HEK293 (cell line): ENCODE data around the gene EVI5L.

Experiments used
- CTCF ChIA-PET: fragments of 350-600 bp; formaldehyde crosslinking; extraction: SDS; loops from one replicate; lab custom pipeline; 2021; ENCODE audit warnings: antibody characterized with exemption; lab: Yijun Ruan, JAX
- POLR2A ChIA-PET: fragments of 300-600 bp; formaldehyde crosslinking; extraction: SDS; loops from one replicate; lab custom pipeline; 2020; ENCODE audit warnings: antibody characterized with exemption, inconsistent platforms; lab: Yijun Ruan, JAX
- H3K27ac ChIP-seq: fragments of 200-500 bp; sonication (Bioruptor generic); 2 replicates; pipeline ENCODE4 v1.5.1; 2014; ENCODE audit warnings: low read depth, low read length, control low read depth, inconsistent platforms; ENCODE audit errors: extremely low read depth
- H3K36me3 ChIP-seq, 2 experiments: fragments of 200-500 bp in 1 of 2; sonication (Bioruptor generic) in 1 of 2; 1 replicate in 1 of 2; 2 replicates in 1 of 2; pipeline ENCODE4 v1.5.1; 2014 to 2017; ENCODE audit warnings: inconsistent platforms in 2 of 2, low read length in 2 of 2; ENCODE audit not compliant: control insufficient read depth in 2 of 2, insufficient read depth in 1 of 2
- H3K4me1 ChIP-seq: fragments of 200-500 bp; sonication (Bioruptor generic); 2 replicates; pipeline ENCODE4 v1.5.1; 2014; ENCODE audit warnings: mild to moderate bottlenecking, low read length, inconsistent platforms; ENCODE audit not compliant: control insufficient read depth, insufficient read depth
- H3K4me3 ChIP-seq: 2 replicates; pipeline ENCODE4 v1.5.1; 2011; ENCODE audit warnings: low read depth, mild to moderate bottlenecking, control low read depth, low read length, moderate library complexity
- H3K9me3 ChIP-seq: fragments of 200-500 bp; sonication (Bioruptor generic); 2 replicates; pipeline ENCODE4 v1.5.1; 2014; ENCODE audit warnings: low read depth, low read length, inconsistent platforms; ENCODE audit not compliant: control insufficient read depth, insufficient read depth
- EGR2 ChIP-seq: fragments of 450-650 bp; formaldehyde crosslinking; IDR thresholded peaks from 2 replicates; pipeline ENCODE4 v1.5.1; 2016; ENCODE audit warnings: low read depth, missing biosample characterization, missing genetic modification characterization
- GLIS1 ChIP-seq: fragments of 450-650 bp; formaldehyde crosslinking; IDR thresholded peaks from 2 replicates; pipeline ENCODE4 v1.5.1; 2016; ENCODE audit warnings: missing biosample characterization, missing genetic modification characterization
- SCRT2 ChIP-seq: fragments of 450-650 bp; formaldehyde crosslinking; IDR thresholded peaks from 2 replicates; pipeline ENCODE4 v1.5.1; 2016; ENCODE audit warnings: missing biosample characterization, missing genetic modification characterization
- TCF7L2 ChIP-seq: IDR thresholded peaks from 2 replicates; pipeline ENCODE4 v1.6.1; 2011; ENCODE audit warnings: low read depth, mild to moderate bottlenecking, inconsistent platforms, low read length, moderate library complexity, borderline replicate concordance
- WT1 ChIP-seq: fragments of 450-650 bp; formaldehyde crosslinking; IDR thresholded peaks from 2 replicates; pipeline ENCODE4 v1.5.1; 2016; ENCODE audit warnings: missing biosample characterization, missing genetic modification characterization
- ZBTB17 ChIP-seq: fragments of 450-650 bp; formaldehyde crosslinking; IDR thresholded peaks from 2 replicates; pipeline ENCODE4 v1.5.1; 2016; ENCODE audit warnings: missing biosample characterization, missing genetic modification characterization
- ZFHX2 ChIP-seq: fragments of 450-650 bp; formaldehyde crosslinking; conservative IDR thresholded peaks from 2 replicates; pipeline ENCODE4 v1.5.1; 2016; ENCODE audit warnings: missing biosample characterization, missing genetic modification characterization
- ZNF10 ChIP-seq: fragments of 450-650 bp; formaldehyde crosslinking; IDR thresholded peaks from 2 replicates; pipeline ENCODE4 v1.5.1; 2017; ENCODE audit warnings: missing biosample characterization, missing genetic modification characterization
- ZNF132 ChIP-seq: fragments of 450-650 bp; formaldehyde crosslinking; IDR thresholded peaks from 2 replicates; pipeline ENCODE4 v1.5.1; 2017; ENCODE audit warnings: missing biosample characterization, missing genetic modification characterization, borderline replicate concordance
- ZNF138 ChIP-seq: fragments of 450-650 bp; formaldehyde crosslinking; IDR thresholded peaks from 2 replicates; pipeline ENCODE4 v1.5.1; 2016; ENCODE audit warnings: missing biosample characterization, missing genetic modification characterization, borderline replicate concordance
- ZNF16 ChIP-seq: fragments of 450-650 bp; formaldehyde crosslinking; IDR thresholded peaks from 2 replicates; pipeline ENCODE4 v1.5.1; 2016; ENCODE audit warnings: low read depth, missing biosample characterization, missing genetic modification characterization
- ZNF223 ChIP-seq: fragments of 450-650 bp; formaldehyde crosslinking; IDR thresholded peaks from 2 replicates; pipeline ENCODE4 v1.5.1; 2016; ENCODE audit warnings: missing biosample characterization, missing genetic modification characterization
- ZNF239 ChIP-seq: fragments of 450-650 bp; formaldehyde crosslinking; IDR thresholded peaks from 2 replicates; pipeline ENCODE4 v1.5.1; 2016; ENCODE audit warnings: missing biosample characterization, missing genetic modification characterization
- ZNF404 ChIP-seq: fragments of 450-650 bp; formaldehyde crosslinking; IDR thresholded peaks from 2 replicates; pipeline ENCODE4 v1.5.1; 2017; ENCODE audit warnings: missing biosample characterization, missing genetic modification characterization
- ZNF426 ChIP-seq: fragments of 450-650 bp; formaldehyde crosslinking; IDR thresholded peaks from 2 replicates; pipeline ENCODE4 v1.5.1; 2017; ENCODE audit warnings: missing biosample characterization, missing genetic modification characterization, mild to moderate bottlenecking, inconsistent platforms, moderate library complexity
- ZNF623 ChIP-seq: fragments of 450-650 bp; formaldehyde crosslinking; IDR thresholded peaks from 2 replicates; pipeline ENCODE4 v1.5.1; 2016; ENCODE audit warnings: missing biosample characterization, missing genetic modification characterization
- ZNF658 ChIP-seq: fragments of 450-650 bp; formaldehyde crosslinking; IDR thresholded peaks from 2 replicates; pipeline ENCODE4; 2016; ENCODE audit warnings: missing biosample characterization, missing genetic modification characterization
- ZNF664 ChIP-seq: fragments of 450-650 bp; formaldehyde crosslinking; IDR thresholded peaks from 2 replicates; pipeline ENCODE4 v1.5.1; 2016; ENCODE audit warnings: missing biosample characterization, missing genetic modification characterization
- ZNF670 ChIP-seq: fragments of 450-650 bp; formaldehyde crosslinking; IDR thresholded peaks from 2 replicates; pipeline ENCODE4 v1.5.1; 2016; ENCODE audit warnings: missing biosample characterization, missing genetic modification characterization, low read depth
- ZNF707 ChIP-seq: fragments of 450-650 bp; formaldehyde crosslinking; IDR thresholded peaks from 2 replicates; pipeline ENCODE4 v1.5.1; 2016; ENCODE audit warnings: missing biosample characterization, missing genetic modification characterization
- ZNF76 ChIP-seq: fragments of 450-650 bp; formaldehyde crosslinking; IDR thresholded peaks from 2 replicates; pipeline ENCODE4; 2016; ENCODE audit warnings: low read depth, missing biosample characterization, missing genetic modification characterization, borderline replicate concordance
- ZNF785 ChIP-seq: fragments of 450-650 bp; formaldehyde crosslinking; IDR thresholded peaks from 2 replicates; pipeline ENCODE4 v1.5.1; 2016; ENCODE audit warnings: missing biosample characterization, missing genetic modification characterization
- TF ChIP-seq, protein P1 (sequence below): IDR thresholded peaks from 2 replicates; pipeline ENCODE4 v1.6.1; 2011; ENCODE audit warnings: mild to moderate bottlenecking, low read depth, low read length, borderline replicate concordance
- TF ChIP-seq, protein P2 (sequence below): fragments of 450-650 bp; formaldehyde crosslinking; IDR thresholded peaks from 2 replicates; pipeline ENCODE4 v1.5.1; 2016; ENCODE audit warnings: missing biosample characterization, missing genetic modification characterization
- TF ChIP-seq, protein P3 (sequence below): fragments of 450-650 bp; formaldehyde crosslinking; IDR thresholded peaks from 2 replicates; pipeline ENCODE4 v1.5.1; 2017; ENCODE audit warnings: missing biosample characterization, missing genetic modification characterization
- TF ChIP-seq, protein P4 (sequence below): fragments of 450-650 bp; formaldehyde crosslinking; IDR thresholded peaks from 2 replicates; pipeline ENCODE4 v1.5.1; 2017; ENCODE audit warnings: missing biosample characterization, missing genetic modification characterization
- TF ChIP-seq, protein P5 (sequence below): fragments of 450-650 bp; formaldehyde crosslinking; optimal IDR thresholded peaks from 2 replicates; pipeline ENCODE3; 2016; ENCODE audit warnings: missing biosample characterization, mild to moderate bottlenecking, missing genetic modification characterization

EVI5L gene

DNA sequence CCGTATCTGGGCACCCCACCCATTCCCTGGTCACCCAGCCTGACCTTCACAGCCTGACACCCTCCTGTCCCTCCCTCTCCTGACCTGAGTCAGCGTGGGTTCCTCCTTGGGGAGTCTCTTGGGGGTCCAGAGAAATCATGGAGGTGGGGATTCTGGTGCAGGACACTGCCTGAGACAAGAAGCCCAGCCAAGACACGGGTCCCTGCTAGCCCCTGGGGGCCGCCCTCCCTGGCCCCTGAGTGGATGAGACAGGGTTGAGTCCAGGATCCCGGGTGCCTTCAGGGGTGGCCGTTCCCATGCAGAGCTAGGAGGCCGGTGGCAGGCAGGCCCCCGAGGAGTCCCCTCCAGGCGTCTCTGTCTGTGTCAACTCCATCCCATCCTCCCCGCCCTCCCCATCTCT lies 75.2 kb downstream of the EVI5L start (continued):
- TF ChIP-seq ZNF664 (no peak), ZNF785 (tag by site-specific recombination) (no peak), ZNF10 (tag by site-specific recombination) (no peak), ZNF623 (tag by site-specific recombination) (no peak), GLIS1 (peak; percentile 95), ZNF426 (tag by site-specific recombination) (no peak), ZNF132 (tag by site-specific recombination) (no peak), WT1 (tag by site-specific recombination) (no peak), ZNF658 (tag by site-specific recombination) (no peak), ZNF138 (tag by site-specific recombination) (no peak), TCF7L2 (no peak)

DNA sequence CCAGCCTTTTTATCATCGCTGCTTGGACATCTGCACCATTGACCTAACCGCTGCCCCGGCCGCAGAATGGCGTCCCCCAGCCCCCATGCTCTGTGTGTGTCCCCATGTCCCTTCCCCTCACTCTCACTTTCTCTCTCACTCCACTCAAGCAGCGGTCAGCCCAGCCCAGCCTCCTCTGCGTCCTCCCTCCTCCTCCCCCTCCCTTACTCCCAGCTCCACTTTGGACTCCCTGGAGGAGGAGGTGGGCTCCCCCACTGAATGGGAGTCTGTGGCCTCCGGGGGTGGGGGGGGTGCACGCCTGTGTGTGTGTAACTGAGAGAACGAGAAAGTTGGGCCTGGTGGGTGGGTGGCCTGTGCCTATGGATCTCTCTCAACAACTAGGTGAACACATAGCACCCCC lies 75.8 kb downstream of the EVI5L start:
- CTCF ChIA-PET: no interaction called here
- no peak for TF ChIP-seq ZNF623 (tag by site-specific recombination)
- TF ChIP-seq ZNF670 (tag by site-specific recombination): no peak
- TF ChIP-seq, protein P1, sequence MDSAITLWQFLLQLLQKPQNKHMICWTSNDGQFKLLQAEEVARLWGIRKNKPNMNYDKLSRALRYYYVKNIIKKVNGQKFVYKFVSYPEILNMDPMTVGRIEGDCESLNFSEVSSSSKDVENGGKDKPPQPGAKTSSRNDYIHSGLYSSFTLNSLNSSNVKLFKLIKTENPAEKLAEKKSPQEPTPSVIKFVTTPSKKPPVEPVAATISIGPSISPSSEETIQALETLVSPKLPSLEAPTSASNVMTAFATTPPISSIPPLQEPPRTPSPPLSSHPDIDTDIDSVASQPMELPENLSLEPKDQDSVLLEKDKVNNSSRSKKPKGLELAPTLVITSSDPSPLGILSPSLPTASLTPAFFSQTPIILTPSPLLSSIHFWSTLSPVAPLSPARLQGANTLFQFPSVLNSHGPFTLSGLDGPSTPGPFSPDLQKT: no peak
- TF ChIP-seq EGR2: peak; percentile 85
- TF ChIP-seq ZFHX2 (tag by site-specific recombination): peak; percentile 80
- TF ChIP-seq, protein P2, sequence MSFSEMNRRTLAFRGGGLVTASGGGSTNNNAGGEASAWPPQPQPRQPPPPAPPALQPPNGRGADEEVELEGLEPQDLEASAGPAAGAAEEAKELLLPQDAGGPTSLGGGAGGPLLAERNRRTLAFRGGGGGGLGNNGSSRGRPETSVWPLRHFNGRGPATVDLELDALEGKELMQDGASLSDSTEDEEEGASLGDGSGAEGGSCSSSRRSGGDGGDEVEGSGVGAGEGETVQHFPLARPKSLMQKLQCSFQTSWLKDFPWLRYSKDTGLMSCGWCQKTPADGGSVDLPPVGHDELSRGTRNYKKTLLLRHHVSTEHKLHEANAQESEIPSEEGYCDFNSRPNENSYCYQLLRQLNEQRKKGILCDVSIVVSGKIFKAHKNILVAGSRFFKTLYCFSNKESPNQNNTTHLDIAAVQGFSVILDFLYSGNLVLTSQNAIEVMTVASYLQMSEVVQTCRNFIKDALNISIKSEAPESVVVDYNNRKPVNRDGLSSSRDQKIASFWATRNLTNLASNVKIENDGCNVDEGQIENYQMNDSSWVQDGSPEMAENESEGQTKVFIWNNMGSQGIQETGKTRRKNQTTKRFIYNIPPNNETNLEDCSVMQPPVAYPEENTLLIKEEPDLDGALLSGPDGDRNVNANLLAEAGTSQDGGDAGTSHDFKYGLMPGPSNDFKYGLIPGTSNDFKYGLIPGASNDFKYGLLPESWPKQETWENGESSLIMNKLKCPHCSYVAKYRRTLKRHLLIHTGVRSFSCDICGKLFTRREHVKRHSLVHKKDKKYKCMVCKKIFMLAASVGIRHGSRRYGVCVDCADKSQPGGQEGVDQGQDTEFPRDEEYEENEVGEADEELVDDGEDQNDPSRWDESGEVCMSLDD (tag by site-specific recombination): no peak
- no peak for TF ChIP-seq ZNF404 (tag by site-specific recombination)
- TF ChIP-seq ZNF16 (tag by site-specific recombination): no peak
- no peak for TF ChIP-seq ZNF76
- no peak for TF ChIP-seq ZNF239
- POLR2A ChIA-PET: no interaction called here
- no peaks in the 10 kb centered on the region for H3K9me3 ChIP-seq
- H3K27ac ChIP-seq: no peak overlapping the region
- H3K4me3 ChIP-seq: no peak overlapping the region
- peaks cover 5% of the 10 kb centered on the region; the same call in 1 of the 2 replicates for H3K4me1 ChIP-seq
- peaks cover 0 to 33% of the 10 kb centered on the region in 2 experiments; a peak in 1 of 3 replicates for H3K36me3 ChIP-seq

DNA sequence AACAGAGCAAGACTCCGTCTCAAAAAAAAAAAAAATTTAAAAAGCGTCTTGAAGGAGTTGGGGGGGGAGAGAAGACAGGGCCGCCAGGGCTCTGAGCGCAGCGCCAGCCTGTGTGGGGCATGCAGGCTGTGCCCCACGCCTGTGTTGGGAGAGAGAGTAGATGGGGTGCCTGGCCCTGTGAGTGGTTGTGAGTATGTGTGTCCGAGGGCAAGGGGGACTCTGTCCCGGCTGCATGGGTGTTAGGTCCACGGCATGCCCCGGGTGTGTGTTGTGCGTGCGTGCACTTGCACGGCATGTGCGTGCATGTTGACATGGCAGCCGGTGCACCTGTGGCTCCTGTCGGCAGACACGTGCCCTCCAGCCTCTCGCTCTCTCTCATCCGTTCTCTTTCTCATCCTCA lies 77.1 kb downstream of the EVI5L start:
- H3K4me1 ChIP-seq: peaks cover 5% of the 10 kb centered on the region; the same call in 1 of the 2 replicates
- H3K4me3 ChIP-seq: no peak overlapping the region
- POLR2A ChIA-PET: interaction anchor here (0.7 to 2.7 kb wide), 3 partner anchors 8 to 36 kb away, joined by 3 to 16 read pairs (median 4); partner anchors contain the start of gene SNAPC2
- no peak for TF ChIP-seq ZNF223
- TF ChIP-seq ZBTB17 (tag by site-specific recombination): no peak
- TF ChIP-seq, protein P3, sequence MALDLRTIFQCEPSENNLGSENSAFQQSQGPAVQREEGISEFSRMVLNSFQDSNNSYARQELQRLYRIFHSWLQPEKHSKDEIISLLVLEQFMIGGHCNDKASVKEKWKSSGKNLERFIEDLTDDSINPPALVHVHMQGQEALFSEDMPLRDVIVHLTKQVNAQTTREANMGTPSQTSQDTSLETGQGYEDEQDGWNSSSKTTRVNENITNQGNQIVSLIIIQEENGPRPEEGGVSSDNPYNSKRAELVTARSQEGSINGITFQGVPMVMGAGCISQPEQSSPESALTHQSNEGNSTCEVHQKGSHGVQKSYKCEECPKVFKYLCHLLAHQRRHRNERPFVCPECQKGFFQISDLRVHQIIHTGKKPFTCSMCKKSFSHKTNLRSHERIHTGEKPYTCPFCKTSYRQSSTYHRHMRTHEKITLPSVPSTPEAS (tag by site-specific recombination): no peak
- TF ChIP-seq SCRT2 (tag by site-specific recombination): peak; percentile 49; the same call in 1 of the 2 replicates
- TF ChIP-seq, protein P4, sequence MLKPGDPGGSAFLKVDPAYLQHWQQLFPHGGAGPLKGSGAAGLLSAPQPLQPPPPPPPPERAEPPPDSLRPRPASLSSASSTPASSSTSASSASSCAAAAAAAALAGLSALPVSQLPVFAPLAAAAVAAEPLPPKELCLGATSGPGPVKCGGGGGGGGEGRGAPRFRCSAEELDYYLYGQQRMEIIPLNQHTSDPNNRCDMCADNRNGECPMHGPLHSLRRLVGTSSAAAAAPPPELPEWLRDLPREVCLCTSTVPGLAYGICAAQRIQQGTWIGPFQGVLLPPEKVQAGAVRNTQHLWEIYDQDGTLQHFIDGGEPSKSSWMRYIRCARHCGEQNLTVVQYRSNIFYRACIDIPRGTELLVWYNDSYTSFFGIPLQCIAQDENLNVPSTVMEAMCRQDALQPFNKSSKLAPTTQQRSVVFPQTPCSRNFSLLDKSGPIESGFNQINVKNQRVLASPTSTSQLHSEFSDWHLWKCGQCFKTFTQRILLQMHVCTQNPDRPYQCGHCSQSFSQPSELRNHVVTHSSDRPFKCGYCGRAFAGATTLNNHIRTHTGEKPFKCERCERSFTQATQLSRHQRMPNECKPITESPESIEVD (tag by site-specific recombination): no peak
- no peak for TF ChIP-seq ZNF707
- TF ChIP-seq, protein P5, sequence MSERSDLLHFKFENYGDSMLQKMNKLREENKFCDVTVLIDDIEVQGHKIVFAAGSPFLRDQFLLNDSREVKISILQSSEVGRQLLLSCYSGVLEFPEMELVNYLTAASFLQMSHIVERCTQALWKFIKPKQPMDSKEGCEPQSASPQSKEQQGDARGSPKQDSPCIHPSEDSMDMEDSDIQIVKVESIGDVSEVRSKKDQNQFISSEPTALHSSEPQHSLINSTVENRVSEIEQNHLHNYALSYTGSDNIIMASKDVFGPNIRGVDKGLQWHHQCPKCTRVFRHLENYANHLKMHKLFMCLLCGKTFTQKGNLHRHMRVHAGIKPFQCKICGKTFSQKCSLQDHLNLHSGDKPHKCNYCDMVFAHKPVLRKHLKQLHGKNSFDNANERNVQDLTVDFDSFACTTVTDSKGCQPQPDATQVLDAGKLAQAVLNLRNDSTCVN (tag by site-specific recombination): peak; percentile 8
- H3K9me3 ChIP-seq: no peaks in the 10 kb centered on the region
- CTCF ChIA-PET: no interaction called here
- H3K36me3 ChIP-seq: peaks cover 0 to 40% of the 10 kb centered on the region in 2 experiments; a peak in 1 of 3 replicates
- H3K27ac ChIP-seq: no peak overlapping the region
